ENCODE data around the gene GREM1.

The GREM1 gene

DNA sequence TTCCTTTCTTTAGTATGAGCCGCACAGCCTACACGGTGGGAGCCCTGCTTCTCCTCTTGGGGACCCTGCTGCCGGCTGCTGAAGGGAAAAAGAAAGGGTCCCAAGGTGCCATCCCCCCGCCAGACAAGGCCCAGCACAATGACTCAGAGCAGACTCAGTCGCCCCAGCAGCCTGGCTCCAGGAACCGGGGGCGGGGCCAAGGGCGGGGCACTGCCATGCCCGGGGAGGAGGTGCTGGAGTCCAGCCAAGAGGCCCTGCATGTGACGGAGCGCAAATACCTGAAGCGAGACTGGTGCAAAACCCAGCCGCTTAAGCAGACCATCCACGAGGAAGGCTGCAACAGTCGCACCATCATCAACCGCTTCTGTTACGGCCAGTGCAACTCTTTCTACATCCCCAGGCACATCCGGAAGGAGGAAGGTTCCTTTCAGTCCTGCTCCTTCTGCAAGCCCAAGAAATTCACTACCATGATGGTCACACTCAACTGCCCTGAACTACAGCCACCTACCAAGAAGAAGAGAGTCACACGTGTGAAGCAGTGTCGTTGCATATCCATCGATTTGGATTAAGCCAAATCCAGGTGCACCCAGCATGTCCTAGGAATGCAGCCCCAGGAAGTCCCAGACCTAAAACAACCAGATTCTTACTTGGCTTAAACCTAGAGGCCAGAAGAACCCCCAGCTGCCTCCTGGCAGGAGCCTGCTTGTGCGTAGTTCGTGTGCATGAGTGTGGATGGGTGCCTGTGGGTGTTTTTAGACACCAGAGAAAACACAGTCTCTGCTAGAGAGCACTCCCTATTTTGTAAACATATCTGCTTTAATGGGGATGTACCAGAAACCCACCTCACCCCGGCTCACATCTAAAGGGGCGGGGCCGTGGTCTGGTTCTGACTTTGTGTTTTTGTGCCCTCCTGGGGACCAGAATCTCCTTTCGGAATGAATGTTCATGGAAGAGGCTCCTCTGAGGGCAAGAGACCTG, 13.2 kb downstream of the GREM1 start:
- DNase-seq (ENCODE audit: low read depth in 2 of 3, low spot score in 1 of 3): no peak

DNA sequence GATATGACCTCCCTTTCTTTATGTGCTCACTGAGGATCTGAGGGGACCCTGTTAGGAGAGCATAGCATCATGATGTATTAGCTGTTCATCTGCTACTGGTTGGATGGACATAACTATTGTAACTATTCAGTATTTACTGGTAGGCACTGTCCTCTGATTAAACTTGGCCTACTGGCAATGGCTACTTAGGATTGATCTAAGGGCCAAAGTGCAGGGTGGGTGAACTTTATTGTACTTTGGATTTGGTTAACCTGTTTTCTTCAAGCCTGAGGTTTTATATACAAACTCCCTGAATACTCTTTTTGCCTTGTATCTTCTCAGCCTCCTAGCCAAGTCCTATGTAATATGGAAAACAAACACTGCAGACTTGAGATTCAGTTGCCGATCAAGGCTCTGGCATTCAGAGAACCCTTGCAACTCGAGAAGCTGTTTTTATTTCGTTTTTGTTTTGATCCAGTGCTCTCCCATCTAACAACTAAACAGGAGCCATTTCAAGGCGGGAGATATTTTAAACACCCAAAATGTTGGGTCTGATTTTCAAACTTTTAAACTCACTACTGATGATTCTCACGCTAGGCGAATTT, 14.9 kb downstream of the GREM1 start:
- no peak for DNase-seq (ENCODE audit: low read depth in 2 of 3, low spot score in 1 of 3)

DNA sequence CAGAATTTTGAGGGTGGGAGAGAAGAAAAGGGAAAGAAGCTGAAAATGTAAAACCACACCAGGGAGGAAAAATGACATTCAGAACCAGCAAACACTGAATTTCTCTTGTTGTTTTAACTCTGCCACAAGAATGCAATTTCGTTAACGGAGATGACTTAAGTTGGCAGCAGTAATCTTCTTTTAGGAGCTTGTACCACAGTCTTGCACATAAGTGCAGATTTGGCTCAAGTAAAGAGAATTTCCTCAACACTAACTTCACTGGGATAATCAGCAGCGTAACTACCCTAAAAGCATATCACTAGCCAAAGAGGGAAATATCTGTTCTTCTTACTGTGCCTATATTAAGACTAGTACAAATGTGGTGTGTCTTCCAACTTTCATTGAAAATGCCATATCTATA, 15.5 kb downstream of the GREM1 start:
- no peak for DNase-seq (ENCODE audit: low read depth in 2 of 3, low spot score in 1 of 3)

DNA sequence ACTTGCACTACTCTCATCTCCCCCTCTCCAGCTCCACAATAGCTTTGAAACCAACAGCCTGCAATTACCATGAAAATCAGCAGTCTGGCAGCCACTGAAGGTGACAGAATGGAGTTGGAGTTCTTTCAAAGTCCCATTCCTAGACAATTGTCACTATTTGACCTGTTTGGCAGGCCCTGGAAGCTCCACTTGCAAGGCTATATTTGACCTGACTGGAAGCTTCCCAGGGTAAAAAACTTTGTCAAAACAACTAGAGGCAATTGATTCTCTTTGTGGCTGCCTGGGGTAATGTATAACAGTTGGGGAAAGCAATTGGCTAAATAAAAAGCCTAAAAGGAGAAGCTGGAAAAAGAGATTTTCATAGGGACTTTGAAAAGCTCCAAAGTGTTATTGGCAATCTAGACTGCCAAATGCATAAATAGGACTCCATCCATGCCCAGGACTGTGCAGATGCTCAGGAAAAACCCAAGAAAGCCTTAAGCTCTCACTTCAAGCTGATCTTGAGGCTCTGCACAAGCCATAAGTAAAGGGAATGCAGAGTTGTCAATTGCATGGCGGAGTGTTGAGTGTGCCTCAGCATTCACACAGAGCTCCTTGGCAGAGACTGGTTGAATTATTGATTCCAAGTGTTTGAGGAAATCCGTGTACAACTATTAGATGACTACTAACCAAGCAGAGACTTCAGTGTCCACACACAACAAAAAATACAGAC, 18.3 kb downstream of the GREM1 start:
- DNase-seq (ENCODE audit: low read depth in 2 of 3, low spot score in 1 of 3): no peak

DNA sequence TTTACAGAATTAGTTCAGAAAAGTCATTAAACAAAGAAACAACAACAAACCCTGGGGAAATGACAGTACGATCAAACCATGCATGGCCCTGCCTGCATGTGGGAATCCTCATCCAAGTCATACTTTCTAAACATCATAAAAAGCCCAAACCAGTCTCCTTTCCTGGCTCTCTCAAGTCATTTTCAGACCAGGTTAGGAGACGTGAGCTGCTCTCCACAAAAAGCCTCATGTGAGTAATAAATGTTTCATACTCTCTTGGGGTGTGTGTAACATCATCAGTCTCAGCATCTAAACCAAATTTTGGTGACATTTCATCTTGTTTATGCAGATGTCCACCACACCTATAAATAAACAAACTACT, 18.9 kb downstream of the GREM1 start:
- DNase-seq (ENCODE audit: low read depth in 2 of 3, low spot score in 1 of 3): no peak

DNA sequence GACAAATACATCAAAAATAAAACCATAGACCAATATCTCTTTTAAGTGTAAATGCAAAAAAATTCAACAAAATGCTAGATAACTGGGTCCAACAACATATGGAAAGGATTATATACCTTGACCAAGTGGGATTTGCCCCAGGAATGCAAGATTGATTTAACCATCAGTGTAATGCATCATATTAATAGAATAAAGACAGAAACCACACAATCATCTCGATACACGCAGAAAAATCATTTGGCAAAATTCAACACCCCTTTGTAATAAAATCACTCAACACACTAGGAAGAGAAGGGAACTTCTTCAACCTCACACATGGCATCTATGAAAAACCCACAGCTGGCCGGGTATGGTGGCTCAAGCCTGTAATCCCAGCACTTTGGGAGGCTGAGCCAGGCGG, 19.5 kb downstream of the GREM1 start:
- DNase-seq (ENCODE audit: low read depth in 2 of 3, low spot score in 1 of 3): no peak

DNA sequence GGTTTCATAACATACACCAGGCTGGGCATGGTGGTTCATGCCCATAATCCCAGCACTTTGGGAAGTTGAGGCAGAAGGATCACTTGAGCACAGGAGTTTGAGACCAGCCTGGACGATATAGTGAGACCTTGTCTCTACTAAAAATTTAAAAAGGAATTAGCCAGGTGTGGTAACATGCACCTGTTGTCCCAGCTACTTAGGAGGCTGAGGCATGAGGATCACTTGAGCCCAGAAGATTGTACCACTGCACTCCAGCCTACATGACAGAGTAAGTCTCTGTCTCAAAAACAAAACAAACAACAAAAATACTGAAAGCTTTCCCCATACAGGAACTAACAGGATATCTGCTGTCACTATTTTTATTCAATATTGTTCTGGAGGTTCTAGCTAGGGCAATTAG, 20.9 kb downstream of the GREM1 start:
- no peak for DNase-seq (ENCODE audit: low read depth in 2 of 3, low spot score in 1 of 3)

DNA sequence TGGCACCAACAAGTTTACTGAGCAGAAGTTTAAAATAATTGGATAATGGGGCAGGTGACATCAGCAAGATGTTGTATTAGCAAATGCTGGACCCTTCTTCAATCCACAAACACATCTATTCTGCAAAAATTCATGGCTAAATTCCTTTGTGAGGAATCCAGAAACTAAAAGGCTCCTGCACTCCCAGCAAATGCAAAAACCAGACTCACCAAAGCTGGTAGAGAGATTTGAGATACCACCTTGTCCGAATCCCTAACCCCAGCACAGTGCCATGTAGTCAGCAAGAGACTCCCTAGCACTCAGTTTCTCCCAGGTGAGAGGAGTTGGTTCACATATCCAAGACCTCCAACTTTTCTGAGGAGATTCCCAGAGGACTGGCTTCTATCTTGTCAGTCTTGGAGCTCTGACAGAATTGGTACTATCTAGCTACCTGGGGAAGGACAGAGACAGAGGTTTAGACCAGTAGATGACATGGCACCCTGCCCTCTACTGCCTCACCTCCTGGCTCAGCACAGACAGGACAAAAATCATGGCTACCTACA, 21.8 kb downstream of the GREM1 start:
- no peak for DNase-seq (ENCODE audit: low read depth in 2 of 3, low spot score in 1 of 3)

DNA sequence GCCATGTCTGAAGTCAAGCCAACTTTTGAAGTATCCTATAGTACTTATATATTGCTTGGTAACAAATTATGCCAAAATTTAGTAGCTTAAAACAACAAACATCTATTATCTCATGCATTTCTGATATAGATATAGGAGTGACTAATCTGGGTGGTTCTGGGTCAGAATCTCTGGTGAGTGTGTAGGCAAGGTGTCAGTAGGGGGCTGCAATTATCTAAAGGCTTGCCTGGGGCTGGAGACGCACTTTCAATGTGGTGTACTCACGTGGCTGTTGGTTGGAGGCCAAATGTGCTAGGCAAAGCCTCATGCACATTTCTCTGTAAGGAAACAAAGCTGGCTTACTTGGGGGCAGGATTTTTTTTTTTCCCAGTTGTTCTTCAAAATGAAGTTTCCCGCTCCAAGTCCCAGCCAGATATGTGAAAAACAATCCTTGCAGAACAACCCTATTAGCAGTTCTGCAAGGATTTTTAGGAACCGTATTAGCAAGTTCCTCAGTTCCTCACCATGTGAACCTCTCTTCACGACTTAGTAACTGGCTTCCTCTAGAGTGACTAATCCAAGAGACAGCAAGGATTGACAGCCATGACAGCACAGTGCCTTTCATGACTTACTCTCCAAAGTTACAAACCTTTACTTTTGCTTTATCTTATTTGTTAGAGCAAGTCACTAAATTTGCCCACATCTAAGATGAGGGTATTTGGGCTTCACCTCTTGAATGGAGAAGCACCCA, 25.8 kb downstream of the GREM1 start:
- DNase-seq (ENCODE audit: low read depth in 2 of 3, low spot score in 1 of 3): no peak

DNA sequence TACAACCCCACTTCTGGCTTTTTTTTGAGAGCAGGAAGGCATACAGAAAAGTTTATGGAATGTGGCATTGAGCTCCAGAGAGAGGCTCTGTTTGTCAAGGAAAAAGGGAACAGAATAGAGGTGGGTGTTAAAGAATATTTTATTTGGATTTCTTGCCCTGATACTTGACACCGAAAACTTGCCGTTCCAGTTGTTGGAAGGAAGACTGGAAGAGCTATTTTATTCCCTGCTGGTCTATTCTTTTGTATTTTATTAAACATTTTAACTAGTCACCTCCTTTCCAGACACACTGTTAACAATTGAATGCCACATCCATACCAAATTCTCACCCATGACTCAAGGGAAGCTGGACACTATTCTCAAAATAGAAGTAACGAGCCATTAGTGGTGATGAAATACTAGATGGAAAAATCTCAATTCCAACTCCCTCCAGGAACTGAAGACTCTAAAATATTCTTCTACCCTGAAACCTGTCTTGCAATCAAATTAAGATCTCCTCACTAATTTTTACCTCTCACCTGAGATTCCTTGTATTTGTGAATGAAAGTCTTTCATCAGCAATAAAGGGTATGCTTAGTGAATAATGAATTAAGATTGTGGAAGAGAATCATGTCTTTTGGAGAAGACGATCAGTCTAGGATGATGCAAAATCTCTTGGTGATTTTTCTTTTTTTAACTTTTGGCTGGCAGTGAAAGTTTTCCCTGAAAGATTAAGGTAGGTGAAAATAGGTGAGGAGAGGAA, 28.5 kb downstream of the GREM1 start:
- DNase-seq (ENCODE audit: low read depth in 2 of 3, low spot score in 1 of 3): no peak

DNA sequence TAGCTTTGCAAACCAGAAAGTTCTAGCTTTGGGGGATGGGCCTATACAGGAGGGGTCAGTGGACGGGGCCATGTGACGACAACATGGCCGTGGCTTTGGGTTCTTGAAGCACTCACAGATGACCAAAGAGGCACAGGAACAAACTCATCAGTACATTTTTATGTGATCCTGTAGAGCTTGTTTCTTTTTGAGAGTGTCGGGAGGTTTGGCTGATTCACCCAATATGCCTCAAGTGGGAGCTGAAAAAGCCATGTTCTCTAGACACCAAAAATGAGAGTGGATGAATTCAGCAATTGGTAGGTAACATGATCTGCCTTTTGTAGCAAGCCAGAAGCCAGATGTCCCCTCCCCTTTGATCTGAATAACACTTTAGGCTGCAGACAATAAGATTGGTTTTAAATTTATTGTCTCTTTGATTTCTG, 30.1 kb downstream of the GREM1 start:
- DNase-seq (ENCODE audit: low read depth in 2 of 3, low spot score in 1 of 3): no peak

DNA sequence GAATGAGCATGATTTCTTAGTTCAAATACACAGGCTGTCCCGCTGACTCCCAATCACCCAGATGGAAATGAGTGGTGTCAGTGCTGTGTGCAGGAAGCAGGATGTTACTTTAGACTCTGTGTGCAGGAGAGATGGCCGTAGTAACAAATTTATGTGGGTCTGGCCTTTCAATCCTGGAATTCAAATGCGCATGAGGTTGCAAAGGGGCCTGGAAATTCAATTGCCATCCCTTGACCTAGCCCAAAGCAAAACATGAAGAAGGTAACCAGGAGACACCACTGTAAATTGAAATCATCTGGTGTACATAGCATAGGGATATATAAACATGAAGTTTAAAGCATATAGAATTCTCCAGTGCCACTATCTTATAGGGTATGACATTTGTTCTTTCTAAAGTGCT, 33.2 kb downstream of the GREM1 start:
- no peak for DNase-seq (ENCODE audit: low read depth in 2 of 3, low spot score in 1 of 3)

DNA sequence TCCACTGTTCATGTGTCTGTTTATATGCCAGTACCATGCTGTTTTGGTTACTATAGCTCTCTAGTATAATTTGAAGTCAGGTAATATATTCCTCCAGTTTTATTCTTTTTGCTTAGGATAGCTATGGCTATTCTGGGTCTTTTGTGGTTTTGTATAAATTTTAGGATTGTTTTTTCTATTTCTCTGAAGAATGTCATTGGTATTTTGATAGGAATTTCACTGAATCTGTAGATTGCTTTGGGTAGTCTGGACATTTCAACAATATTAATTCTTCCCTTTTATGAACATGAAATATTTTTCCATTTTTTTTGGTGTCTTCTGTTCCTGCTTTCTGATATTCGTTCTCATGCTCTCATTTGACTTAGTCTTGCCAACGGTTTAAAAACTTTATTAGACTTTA, 39.6 kb downstream of the GREM1 start:
- DNase-seq (ENCODE audit: low read depth in 2 of 3, low spot score in 1 of 3): no peak

DNA sequence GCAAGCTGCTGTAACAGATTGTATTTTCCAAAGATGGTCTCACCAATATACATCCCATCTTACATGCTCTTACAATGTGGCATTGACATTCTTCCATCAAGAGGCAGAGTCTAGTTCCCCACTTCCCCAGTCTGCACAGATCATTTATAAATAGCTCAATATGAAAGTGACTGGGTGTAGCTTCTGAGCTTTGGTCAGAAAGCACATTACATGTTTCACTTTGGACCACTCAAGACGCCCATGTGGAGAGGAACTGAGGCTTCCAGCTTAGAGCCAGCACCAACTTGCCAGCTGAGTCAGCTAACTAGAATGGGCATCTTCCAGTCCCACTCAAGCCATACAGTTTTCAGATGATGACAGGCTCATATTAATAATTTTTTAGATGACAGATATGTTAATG, 45.5 kb downstream of the GREM1 start:
- DNase-seq (ENCODE audit: low read depth in 2 of 3, low spot score in 1 of 3): no peak

DNA sequence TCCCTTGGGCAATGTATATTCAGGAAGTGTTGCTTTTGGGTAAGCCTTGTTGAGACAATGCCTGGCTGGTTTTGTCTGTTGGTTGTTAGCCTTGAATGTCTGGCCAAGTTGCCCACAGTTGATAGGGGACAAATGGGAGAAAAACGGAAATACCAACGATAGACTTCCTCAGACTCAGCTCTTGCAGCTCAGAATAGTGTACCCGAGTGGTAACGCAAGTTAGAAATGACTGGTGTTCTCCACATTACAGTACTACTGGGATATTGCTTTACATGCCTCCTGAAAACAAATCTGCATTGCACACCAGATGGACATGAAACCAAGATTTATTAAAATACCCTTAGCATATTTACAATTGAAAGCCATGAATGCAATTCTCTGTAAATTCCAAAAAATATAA, 47.4 kb downstream of the GREM1 start:
- no peak for DNase-seq (ENCODE audit: low read depth in 2 of 3, low spot score in 1 of 3)

DNA sequence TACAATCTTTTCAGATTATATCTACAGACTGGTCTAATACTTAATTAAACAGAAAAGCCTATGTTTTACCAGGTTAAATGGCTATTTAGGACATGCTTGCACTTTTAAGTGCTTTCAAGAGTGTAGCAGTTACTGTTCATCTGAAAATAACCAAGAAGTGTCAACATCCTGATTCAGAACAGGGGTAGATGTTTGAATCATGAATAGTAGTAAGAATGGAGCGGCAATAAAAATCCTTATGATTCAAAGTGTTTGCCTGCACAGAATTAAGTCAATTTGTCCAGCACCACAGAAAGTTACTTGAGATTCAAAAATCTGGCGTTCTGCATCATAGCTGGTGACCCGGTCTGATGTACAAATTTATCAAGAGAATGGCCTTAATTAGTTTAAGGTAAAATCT, 48.3 kb downstream of the GREM1 start:
- DNase-seq (ENCODE audit: low read depth in 2 of 3, low spot score in 1 of 3): no peak

DNA sequence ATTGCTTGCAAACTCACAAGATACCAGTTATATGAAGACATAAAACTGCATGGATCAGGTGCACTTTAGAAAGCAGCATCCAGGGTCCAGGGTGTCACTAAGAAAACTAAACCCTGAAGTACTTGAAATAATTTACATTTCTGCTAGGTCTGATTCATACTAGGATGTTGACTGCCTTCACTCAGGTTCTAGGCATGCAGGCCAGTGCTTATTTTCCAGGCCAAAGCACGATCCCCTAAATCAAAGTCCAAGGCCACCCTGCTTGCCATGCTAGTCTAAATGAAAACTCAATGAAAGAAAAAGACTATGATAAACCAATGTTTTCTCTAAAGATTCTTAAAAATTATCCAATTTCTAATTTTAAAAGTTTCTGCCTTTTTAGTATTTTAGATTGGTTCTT, 49.4 kb downstream of the GREM1 start:
- DNase-seq (ENCODE audit: low read depth in 2 of 3, low spot score in 1 of 3): no peak

DNA sequence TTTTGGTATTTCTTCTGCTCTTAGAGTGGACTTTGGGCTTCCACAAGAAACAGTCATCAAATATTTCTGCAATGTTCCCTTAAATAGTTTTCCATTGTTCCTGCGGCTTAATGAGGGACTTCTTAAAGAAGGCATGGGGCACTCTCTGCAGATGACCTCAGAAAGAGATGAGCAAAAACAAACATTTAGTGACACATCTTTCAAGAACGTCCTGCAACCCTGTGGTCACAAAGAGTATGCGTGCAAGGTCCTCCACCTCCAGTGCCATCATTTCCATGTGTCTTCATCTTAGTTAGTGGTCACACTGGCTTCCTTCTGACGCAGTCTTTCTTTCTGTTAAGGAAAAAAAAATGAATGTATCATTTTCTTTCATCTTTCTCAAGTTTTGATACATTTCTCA, 56.2 kb downstream of the GREM1 start:
- DNase-seq (ENCODE audit: low read depth in 2 of 3, low spot score in 1 of 3): no peak

DNA sequence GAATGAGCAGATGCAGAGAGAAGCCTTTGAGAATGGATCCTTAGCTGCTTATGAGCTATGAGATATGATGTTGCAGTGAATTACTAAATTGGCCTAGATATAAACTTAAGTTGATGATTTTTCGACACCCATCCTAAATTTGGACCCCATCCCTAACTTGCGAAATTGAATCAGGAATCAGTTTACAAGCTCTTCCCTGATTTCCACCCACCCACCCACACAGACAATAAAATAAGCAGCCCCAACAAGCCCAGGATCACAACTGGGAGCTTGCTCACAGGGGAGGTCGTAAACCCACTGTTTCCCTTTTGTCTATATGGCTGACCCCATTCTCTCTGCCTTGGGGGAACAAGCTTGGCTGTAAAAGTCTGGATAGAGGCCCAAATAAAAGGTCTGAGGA, 57.3 kb downstream of the GREM1 start:
- no peak for DNase-seq (ENCODE audit: low read depth in 2 of 3, low spot score in 1 of 3)

DNA sequence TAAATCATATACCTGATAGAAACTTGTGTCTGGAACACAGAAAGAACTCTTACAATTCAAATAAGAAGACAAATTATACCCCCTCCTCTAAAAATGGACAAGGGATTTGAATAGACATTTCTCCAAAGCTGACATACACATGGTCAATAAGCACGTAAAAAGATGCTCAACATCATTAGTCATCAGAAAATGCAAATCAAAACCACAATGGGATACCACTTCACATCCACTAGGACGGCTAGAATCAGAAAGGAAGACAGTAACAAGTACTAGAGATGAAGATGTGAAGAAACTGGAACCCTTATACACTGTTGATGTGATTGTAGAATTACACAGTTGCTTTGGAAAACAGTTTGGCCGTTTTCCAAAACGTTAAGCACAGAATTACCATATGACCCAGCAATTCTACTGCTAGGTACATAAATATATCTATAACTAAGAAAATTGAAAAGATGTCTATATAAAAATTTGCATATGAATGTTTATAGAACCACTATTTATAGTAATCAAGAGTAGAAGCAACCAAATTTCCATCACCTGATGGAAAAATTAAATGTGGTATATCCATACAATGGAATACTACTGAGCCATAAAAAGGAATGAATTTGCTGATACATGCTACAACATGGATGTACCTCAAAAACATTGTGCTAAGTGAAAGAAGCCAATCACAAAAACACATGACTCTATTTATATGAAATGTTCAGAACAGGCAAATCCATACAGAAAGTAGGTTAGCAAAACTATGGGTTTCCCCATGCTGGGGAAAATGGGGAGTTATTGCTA, 60.8 kb downstream of the GREM1 start:
- no peak for DNase-seq (ENCODE audit: low read depth in 2 of 3, low spot score in 1 of 3)

All from stimulated activated CD4-positive, alpha-beta T cell treated with anti-CD3 and anti-CD28 coated beads, Interleukin-12 subunit alpha, Interleukin-12 subunit beta, amount 100 ng/mL, for 48 hours (primary cell).